ENCODE data around the gene CYRIA.

GRCh38 chr2:16620590-16620989 lies 45.0 kb downstream of the CYRIA start:
- TF ChIP-seq, protein P1, sequence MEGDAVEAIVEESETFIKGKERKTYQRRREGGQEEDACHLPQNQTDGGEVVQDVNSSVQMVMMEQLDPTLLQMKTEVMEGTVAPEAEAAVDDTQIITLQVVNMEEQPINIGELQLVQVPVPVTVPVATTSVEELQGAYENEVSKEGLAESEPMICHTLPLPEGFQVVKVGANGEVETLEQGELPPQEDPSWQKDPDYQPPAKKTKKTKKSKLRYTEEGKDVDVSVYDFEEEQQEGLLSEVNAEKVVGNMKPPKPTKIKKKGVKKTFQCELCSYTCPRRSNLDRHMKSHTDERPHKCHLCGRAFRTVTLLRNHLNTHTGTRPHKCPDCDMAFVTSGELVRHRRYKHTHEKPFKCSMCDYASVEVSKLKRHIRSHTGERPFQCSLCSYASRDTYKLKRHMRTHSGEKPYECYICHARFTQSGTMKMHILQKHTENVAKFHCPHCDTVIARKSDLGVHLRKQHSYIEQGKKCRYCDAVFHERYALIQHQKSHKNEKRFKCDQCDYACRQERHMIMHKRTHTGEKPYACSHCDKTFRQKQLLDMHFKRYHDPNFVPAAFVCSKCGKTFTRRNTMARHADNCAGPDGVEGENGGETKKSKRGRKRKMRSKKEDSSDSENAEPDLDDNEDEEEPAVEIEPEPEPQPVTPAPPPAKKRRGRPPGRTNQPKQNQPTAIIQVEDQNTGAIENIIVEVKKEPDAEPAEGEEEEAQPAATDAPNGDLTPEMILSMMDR (IDR thresholded peaks at IDR 0.05), result no peak
- no peak for TF ChIP-seq POLR2A (IDR thresholded peaks at IDR 0.05)
